GM21447 (cell line): ENCODE results near the gene CAPN8.

ENCODE experiments used
- ATAC-seq: cut with Tn5 transposase; IDR thresholded peaks from one replicate; pipeline ENCODE4 v1.9.1; 2021; ENCODE audit not compliant: unreplicated experiment

Gene CAPN8

DNA sequence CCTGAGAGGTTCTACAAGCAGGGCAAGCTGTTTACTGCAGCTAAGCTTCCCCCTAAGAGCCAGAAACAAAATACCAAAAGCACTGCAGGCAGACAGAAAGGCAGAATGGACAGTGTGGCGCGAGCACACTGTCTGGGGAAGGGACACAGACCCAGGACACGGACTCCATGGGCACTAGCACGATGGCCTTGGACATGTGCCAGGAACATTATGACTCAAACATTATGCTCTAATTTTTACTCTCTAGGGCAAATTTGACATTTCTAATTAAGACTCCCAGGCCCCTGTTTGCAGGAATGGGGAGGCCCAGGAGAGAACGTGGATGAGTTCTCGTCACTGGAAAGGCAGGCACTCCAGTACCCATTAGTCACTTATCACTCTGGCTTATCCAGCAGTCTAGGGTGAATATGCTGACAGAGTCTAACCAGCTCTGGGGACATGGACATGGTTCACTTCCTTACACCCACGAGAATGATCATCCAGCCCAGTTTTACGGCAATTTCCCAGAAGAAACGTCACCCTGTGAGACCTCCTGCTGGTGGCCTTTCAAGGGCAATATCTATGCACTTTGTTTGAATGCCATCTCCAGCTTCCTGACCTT is 45.1 kb downstream of the CAPN8 start:
- no peak for ATAC-seq

DNA sequence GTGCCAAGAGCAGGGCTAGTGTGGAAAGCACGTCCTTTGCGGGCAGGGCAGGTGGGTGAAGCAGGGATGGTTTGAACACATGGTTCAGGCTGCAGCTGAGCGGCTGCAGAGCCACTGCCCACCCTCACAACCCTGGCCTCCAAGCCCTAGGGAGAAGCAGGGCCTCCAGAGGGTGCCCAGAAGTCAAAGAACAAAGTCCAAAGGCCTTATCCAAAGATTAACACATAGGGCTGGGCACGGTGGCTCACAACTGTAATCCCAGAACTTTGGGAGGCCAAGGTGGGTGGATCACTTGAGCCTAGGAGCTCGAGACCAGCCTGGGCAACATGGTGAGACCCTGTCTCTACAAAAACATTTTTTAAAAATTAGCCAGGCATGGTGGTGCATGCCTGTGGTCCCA is 46.8 kb downstream of the CAPN8 start:
- no peak for ATAC-seq

DNA sequence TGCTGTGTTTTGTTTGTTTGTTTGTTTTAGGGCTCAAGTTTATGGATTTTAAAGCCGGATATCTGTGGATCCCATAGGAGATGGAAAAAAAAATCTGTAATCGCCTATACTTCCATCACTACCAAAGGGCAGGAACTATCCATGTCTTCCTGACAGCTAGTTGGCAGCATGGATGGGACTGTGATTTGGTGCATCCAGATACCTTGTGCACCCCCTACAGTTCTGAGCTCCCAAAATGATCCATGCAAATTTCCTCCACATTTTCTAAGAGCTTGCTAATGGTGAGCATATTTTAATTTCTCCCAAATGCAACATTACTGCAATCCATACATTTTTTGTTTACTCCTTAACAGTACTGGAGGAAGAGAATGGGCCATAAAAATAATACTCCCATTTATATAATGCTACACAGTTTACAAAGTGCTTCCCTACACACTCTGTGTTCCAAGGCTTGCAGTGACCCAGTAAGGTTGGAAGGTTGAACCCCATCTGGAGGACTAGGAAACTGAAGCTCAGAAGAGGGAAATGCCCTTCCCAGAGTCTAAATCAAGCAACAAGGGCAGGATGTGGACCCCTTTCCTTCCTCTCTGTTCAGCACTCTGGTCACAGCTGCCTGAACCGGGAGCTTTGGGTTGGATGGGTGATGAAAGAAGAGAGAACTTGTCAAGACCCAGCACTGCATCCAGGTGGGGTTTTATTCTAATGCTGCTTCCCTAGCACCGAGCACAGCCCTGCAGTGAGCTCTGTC is 48.0 kb downstream of the CAPN8 start:
- no peak for ATAC-seq

DNA sequence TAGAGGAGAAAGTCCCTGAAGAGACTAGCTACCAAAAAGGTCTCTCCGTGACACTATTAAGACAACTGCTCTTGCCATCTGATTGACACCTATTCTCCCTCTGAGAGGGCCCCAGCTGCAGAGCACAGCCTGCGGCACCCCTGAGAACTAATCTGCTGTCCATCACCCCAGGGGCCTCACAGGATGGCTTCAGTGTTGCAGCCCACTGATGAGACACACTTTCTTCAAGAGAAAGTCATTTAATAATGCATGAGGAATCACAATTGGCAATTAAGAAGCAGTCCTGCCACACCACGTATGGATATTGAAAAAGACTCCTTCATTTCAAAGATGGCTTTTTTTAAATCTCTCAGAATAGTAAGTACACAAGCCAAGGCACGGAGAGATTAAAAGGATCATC is 48.9 kb downstream of the CAPN8 start:
- no peak for ATAC-seq

DNA sequence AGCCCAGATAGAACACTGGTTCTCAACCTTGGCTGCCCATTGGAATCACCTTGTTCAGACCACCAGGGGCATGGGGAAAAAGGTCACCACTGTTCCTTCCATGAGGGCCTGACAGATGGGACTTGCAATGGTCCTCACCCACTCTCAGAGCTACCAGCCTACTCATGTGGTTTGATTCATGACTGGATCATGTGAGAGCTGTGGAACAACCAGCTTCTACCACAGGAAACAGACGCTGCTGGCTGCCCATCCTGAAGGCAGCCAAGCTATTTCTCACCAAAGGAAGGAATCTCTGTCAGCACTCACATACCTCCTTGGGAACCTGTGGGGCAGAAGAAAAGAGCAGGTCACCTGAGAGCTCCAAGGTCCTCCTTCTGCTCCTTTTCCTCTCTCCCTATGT is 53.6 kb downstream of the CAPN8 start:
- no peak for ATAC-seq

DNA sequence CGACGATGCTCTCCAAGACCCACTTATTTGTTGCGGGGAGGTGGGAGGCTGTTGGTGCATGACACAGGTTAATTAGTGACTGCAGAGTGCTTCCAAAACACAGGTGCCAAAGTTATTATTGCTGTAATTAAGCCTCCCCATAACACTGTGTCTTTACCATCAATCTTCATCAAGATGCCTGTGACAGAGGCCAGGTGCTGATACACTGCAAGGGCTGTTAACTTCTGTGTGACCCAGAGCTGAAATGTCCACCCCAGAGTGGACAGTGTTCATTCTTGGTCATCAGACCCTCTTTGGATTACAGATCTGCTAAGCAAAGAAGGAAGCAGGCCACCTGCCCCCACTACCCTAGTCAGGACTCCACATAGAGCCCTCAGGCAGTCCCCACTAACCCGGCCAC is 55.5 kb downstream of the CAPN8 start:
- no peak for ATAC-seq

DNA sequence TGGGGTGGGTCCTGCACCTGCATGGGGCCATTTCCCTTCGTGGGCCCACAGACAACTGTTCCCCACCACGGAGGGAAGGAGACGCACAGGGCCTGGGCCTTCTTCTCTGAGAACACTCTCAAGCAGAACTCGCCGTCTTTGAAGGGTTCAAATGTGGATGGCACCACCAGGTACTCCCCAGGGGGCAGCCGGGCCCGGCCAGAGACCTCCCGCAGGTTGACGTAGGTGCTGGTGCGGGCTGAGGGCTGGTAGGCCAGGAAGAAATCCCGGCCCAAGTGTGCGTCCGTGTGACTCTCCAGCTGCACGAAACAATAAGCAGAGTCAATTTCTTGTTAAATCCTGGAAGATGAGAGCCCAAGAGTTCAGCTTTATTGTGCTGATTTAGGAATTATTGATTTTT is 56.4 kb downstream of the CAPN8 start:
- no peak for ATAC-seq

DNA sequence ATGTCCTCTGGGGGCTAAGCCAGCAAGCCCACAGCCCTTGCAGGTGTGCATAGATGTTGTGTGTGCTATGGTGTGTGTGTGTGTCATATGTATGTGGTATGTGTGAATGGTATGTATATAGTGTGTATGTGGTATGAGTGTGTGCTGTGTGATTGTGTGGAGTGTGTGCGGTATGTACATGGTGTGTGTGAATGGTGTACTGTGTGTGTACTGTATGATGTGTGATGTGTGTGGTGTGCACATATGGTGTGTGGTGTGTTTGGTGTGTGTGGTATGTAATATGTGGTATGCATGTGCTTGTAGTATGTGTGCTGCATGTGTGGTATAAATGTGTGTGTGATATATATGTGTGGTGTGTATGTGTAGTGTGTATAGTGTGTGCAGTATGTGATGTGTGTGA is 107.0 kb downstream of the CAPN8 start:
- no peak for ATAC-seq

DNA sequence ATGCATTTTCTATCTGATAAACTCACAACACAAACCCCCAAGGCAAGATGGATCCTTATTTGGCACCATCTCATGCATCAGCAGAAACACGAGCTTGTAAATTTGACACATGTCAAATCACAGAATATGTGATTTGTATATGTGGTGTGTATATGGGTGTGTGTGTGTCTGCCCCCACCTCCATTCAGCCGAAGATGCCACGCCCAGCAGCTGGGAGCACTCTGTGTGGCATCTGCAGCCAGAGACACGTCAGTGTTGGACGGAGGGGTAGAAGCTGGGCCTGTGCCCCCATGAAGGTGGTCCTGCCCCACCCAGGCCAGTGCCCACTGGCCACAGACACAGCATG is 108.4 kb downstream of the CAPN8 start:
- ATAC-seq: no peak

DNA sequence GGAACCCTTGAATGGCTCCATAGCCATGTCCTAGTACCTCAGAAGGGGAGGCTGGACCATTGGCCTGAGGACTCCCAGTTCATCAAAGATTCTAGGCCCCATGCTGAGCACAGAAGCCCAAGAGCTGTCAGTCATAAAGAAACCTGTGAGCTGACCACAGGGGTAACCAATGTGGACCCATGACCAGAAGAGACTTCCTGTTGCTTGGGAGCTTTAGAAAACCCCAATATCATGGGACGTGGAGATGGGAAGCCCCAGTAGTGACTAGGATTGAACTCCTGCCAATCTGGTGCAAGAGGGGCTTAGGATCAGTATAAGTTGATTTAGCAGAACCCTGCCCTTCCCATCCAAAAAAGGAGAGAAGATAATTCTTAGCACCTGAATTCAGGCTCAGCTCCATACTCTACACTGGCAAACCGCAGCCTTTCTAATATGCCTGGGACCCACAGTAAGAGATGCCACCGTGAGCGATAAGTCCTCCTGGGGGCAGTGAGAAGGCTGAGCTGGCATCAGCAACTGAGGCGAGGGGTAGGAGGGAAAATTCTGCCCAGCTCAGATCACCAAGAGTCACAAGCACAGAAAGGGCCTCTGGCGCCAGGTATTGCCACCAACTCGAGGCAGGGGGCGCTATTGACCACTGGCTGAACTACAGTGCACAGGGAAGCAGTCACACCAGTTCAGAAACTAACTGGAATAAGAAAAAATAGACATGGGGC is 108.9 kb downstream of the CAPN8 start:
- ATAC-seq: peak; percentile 91

DNA sequence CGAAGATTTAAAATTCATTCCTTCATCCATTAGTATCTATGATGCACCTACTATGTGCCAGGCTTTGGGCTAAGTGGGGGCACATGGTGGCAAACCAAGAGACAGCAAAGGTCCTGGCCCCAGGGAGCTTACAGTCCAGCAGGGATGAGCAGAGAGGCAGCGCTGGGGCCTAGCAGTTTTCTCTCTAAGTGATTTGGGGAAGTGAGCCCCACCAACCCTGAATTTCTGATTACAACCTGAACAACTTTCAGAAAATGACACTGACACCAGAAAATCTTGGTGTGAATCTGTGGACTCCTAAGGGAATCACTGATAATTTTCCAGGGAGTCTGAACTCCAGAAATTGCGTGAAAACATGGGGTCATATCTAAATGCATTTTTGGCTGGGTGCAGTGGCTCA is 111.5 kb downstream of the CAPN8 start:
- no peak for ATAC-seq

DNA sequence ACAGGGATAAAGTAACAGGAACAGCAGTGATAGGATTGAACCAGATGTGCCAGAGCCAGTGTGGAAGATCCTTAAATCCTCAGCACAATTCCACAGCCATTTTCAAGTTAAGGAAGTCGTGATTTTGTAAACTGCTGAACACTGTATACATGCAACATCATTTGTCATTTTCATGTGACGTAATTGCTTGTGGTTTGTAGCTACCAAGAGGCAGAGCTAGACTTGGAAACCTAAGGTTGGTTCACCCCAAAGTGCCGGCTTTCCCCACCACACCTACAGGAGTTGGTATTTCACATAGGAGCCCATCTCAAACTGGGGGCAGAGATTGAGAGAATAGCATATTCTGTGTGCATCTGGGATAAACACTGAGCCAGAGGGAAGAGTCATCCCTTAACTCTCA is 113.9 kb downstream of the CAPN8 start:
- ATAC-seq: no peak

DNA sequence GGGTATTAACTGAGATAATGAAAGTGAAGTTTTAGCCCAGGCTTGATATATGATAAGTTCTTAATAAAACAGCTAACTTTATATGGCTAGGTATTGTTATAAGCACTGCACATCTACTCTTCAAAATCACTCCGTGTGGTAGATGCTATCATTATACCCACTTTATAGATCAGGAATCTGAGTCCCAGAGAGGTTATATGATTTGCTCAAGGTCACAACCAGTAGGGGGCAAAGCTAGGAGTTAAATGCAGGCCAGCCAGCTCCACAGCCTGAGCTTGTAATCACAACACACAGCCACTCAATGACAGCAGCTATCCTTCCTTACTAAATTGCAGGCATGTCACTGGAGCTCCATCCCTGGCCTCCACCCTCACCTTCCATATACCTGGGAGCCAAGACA is 115.8 kb downstream of the CAPN8 start:
- ATAC-seq: no peak

DNA sequence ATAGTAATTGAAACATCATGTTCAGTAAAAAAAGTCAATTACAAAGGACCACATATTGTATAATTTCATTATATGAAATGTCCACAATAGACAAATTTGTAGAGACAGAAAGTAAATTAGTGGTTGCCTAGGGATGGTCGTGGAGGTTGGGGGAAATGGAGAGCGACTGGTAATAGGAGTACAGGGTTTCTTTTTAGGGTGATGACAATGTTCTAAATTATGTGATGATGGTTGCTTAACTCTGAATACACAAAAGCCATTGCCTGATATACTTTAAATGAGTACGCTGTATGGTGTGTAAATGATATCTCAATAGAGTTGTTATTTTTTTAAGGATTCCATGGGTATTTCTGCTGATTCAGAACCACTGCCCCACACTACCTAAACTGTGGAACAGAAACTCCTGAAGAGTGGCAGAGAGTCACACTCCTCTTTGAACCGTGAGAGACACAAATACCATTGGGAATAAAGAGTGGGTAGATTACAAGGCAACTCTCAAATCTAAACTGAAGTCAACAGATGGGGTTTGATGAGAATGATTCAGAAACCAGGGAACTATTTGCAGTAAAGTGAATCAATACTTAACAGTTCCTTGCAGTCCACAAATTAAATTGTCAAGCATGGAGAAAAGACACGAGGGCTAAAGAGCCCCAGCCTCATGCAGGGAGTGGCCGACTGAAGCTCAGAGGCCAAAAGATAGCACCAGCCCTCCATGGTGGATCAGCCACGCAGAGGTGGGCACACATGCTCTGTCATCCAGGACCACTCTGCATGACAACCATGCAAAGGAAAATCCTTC is 118.0 kb downstream of the CAPN8 start:
- ATAC-seq: no peak

DNA sequence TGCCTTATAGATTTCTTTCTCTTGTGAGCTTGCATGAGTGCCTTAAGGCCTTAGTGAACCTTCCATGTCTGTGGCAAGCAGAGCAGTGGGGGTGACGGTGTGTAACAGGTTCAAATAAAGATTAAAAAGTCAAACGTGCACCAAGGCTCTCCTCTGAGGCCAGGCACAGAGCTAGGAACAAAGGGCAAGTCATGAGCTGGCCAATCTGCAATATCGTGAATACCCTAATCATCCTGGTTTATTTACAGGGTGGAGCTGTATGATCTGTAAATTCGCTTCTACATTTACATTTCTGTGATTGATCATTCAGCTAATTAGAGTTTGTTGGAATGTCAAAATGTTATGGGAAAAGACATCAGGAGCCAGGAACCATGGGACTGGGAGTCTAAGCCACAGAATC is 120.2 kb downstream of the CAPN8 start:
- ATAC-seq: no peak

DNA sequence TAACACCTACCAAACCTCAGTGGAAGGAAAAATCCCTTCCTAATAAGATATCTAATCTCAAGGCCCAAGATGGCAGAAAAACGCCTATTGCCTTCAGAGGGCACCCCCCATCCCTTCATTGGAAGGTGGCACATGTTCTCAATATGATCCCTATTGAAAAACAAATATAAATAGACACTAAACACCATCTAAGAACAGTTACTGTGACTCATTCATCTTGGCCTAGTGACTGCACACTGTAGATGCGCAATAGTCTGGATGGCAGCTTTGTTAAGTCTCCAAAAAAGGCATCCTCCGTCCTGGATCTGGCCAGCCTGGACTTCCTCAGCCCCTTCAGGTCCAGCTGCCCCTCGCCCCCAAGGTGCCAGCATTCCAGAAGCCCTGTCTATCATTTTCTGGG is 121.9 kb downstream of the CAPN8 start:
- ATAC-seq: no peak

DNA sequence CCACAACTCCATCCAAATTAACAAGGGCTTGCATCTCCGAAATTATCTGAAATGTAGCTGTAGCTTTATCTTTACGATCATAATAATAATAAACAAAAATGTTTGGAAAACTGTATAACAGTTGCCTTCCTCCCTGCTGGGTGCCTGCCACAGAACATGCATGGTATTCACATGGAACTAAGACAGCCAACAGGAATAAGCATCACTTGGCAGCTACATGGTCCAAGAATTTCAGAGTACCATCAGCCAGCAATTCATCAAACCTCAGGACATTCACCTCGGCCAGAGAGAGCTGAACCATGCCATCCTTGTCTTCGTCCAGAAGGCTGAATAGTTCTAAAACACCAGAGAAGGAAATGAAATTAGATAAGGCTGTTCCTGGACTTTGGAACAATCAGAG is 122.7 kb downstream of the CAPN8 start:
- ATAC-seq: no peak

DNA sequence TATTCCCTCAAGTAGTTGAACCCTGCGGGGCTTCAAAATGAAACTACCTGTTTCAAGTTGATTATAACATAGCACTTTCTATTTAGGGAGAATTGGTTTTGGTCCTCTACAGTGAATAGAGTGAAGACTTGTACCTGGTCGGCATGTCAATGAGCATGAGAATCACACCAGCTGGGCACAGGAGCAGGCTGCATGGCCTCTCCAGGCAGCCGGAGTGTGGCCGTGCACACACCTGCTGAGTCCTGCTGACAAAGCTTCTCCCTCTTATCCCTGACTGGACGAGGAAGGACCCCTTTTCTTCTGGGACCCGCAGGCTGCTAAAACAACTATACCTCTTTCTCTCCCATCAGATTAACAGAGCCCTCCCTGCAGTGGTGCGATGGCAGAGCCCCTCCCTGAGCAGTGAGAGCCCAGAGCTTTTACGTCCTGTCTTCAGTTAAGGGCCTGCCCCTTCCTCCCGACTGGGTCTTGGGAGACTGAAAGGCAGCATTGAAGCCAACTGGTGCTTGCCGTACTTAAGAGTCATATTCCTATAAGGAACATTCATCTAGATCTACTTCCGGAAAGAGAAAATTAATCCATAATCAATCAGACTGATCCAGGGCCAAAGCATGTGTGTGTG is 124.9 kb downstream of the CAPN8 start:
- ATAC-seq: no peak

DNA sequence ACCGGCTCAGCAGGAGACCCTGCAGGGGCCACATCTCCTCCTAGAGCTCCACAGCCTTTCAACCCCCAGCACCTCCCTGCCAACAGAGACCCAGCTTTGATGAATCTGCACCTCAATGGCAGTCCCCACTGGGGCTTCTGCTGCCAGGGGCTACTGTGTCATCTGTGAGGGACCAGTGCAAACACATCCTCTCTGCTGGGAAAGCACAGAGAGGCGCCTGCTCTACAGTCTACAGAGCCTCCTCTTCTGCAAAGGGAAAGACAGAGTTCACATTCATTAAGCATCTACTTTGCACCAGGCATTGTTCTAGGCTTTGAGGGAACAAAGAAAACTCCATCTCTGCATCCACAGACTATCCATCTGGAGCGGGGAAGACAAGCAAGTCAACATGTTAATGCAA is 125.8 kb downstream of the CAPN8 start:
- ATAC-seq: no peak

DNA sequence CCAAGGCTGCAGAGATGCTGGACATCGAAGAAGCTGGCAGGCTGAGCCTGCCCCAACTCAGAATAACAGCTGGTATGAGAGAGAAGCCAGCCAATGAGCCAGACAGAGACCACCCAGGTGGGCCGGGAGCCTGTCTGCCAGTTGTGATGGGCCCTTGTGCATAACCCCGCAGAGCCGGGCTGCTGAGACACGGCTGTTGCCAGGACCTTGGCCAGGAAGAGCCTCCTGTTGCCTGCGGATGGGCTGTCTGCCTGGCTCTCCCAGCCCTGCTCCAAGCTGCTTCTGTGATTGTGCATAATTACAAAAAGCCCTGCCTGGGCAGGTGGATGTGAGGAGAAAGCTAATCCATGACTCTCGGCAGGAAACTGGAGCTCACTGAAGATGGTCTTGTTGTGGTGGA is 126.5 kb downstream of the CAPN8 start:
- no peak for ATAC-seq

DNA sequence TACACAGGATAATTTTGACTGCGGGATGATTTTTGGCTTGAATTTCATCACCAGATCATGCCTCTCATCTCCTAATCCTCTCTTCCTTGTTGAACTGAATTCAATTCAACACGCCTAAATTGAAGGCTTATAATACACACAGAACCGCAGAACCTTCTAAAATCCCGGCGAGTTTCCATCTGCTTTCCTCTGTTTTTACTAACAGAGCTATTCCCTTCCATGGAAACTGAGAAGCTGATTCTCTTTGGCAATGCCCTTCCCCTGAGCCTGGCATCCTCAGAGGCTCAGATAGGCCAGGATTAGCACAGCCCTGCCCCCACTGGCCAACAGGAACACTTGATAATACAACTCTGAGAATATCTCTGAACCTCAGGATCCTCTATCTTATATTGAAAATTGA is 130.2 kb downstream of the CAPN8 start:
- no peak for ATAC-seq
